ENCODE measurements around the gene CPNE4. TPM values are rescaled to one million over a fixed set of nuclear protein-coding genes. Genes with fewer than 3 reads are reported as not detected.

CPNE4 gene
- total and polyA plus RNA-seq, 9 of the 15 experiments (the other 6 are each of a cell fraction or from before 2014, with no cell fraction given): not detected

DNA sequence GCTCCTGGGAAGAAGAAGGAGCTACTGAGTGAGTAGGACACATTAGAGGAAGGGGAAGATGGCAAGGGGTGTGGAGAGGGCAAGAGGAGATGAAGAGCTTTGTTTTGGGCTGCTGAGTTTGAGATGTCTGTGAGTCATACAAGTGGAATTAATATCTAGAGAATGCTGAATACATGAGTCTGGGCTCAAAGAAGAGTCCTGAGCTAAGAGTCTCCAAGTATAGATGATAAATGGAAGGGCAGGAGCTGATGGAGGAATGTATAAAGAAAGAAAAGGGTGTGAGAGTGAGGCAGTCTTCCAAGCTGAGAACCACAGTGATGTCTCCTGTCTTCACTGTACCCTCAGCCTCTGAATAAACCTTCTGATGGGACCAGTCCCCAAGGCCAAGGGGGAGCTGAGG is 326.6 kb downstream of the CPNE4 start (continued):
- no peak for TF ChIP-seq TRIM28 (IDR thresholded peaks at IDR 0.05)
- TF ChIP-seq SIRT6 (IDR thresholded peaks at IDR 0.05; ENCODE audit: low read depth, low read length): no peak

DNA sequence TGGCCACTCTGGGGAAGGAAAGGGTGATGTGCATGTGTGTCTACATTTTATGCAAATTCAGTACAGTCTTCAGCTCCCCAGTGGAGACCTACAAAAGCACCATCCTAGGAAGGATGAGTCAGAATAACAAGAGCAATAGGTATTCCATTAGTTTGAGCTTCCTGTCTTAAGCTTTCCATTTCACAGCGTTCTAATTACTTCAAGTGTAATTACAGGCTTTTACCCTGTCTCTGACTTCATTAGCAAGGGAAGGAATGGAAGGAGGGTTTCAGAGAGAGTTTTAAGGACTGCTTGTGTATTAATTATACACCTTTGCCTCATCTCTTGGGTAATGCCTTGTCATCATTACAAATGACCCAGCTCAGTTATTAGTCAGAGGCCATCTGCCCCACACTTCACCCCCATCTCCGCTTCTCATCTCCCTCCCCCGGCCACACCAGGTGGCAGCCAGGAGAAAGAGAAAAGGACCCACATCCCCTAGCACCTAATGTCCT is 329.2 kb downstream of the CPNE4 start:
- BruUV-seq (replicated peaks): no TSS peak
- no peak for DNase-seq (ENCODE audit: extremely low read depth in 1 of 4, low spot score in 3 of 4)
- FAIRE-seq: no peak
- in situ Hi-C loops (cut with MboI): no loop called here
- Histone ChIP-seq H3K4me1 (replicated peaks in 1 of 2; ENCODE audit: control insufficient read depth in 2 of 2, insufficient read depth in 2 of 2, low read length in 2 of 2) (no peaks in the 10 kb centered on the region), H3K9me1 (ENCODE audit: control insufficient read depth, insufficient read depth, low read length) (no peaks in the 10 kb centered on the region), H3K27me3 (ENCODE audit: control insufficient read depth in 2 of 2, insufficient read depth in 2 of 2, low read length in 2 of 2) (no peaks in the 10 kb centered on the region), H3K4me3 (no peak overlapping the region), H4K20me1 (replicated peaks; ENCODE audit: control insufficient read depth, insufficient read depth, low read length) (no peaks in the 10 kb centered on the region), H3K79me2 (ENCODE audit: control insufficient read depth, insufficient read depth, low read length) (no peaks in the 10 kb centered on the region), H3K36me3 (ENCODE audit: control insufficient read depth, insufficient read depth, low read length) (no peaks in the 10 kb centered on the region), H3K9me3 (replicated peaks; ENCODE audit: control insufficient read depth, insufficient read depth, low read depth, low read length) (no peaks in the 10 kb centered on the region), H3K4me2 (ENCODE audit: insufficient read depth, low read length) (no peak overlapping the region), H2AFZ (ENCODE audit: low read depth, low read length) (no peak overlapping the region), H3K27ac (ENCODE audit: extremely low read depth, low read depth, low read length) (no peak overlapping the region), H3K9ac (ENCODE audit: insufficient read depth in 1 of 2, low read depth in 2 of 2, low read length in 2 of 2) (no peak overlapping the region)
- CTCF ChIA-PET (ENCODE audit: low intra/inter-chr PET ratio): no interaction called here
- ATAC-seq: no peak
- intact Hi-C loops (cut with micrococcal nuclease): no loop called here
- POLR2A ChIA-PET: no interaction called here
- 0% methylated on average over 2 of the region's 3 CpGs for WGBS (ENCODE audit: insufficient coverage, low coverage, missing lambda C conversion rate)
- TF ChIP-seq, protein P1, sequence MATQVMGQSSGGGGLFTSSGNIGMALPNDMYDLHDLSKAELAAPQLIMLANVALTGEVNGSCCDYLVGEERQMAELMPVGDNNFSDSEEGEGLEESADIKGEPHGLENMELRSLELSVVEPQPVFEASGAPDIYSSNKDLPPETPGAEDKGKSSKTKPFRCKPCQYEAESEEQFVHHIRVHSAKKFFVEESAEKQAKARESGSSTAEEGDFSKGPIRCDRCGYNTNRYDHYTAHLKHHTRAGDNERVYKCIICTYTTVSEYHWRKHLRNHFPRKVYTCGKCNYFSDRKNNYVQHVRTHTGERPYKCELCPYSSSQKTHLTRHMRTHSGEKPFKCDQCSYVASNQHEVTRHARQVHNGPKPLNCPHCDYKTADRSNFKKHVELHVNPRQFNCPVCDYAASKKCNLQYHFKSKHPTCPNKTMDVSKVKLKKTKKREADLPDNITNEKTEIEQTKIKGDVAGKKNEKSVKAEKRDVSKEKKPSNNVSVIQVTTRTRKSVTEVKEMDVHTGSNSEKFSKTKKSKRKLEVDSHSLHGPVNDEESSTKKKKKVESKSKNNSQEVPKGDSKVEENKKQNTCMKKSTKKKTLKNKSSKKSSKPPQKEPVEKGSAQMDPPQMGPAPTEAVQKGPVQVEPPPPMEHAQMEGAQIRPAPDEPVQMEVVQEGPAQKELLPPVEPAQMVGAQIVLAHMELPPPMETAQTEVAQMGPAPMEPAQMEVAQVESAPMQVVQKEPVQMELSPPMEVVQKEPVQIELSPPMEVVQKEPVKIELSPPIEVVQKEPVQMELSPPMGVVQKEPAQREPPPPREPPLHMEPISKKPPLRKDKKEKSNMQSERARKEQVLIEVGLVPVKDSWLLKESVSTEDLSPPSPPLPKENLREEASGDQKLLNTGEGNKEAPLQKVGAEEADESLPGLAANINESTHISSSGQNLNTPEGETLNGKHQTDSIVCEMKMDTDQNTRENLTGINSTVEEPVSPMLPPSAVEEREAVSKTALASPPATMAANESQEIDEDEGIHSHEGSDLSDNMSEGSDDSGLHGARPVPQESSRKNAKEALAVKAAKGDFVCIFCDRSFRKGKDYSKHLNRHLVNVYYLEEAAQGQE (IDR thresholded peaks at IDR 0.05; ENCODE audit: borderline replicate concordance): no peak
- TF ChIP-seq, protein P1 (CRISPR knock-in tag; IDR thresholded peaks at IDR 0.05; ENCODE audit: low read depth): no peak
- TF ChIP-seq, protein P2, sequence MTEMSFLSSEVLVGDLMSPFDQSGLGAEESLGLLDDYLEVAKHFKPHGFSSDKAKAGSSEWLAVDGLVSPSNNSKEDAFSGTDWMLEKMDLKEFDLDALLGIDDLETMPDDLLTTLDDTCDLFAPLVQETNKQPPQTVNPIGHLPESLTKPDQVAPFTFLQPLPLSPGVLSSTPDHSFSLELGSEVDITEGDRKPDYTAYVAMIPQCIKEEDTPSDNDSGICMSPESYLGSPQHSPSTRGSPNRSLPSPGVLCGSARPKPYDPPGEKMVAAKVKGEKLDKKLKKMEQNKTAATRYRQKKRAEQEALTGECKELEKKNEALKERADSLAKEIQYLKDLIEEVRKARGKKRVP (CRISPR knock-in tag; IDR thresholded peaks at IDR 0.05): no peak
- TF ChIP-seq HNRNPLL (IDR thresholded peaks at IDR 0.05; ENCODE audit: low read depth, low read length, poor library complexity, severe bottlenecking) (no peak), JUND (IDR thresholded peaks at IDR 0.05; ENCODE audit: borderline replicate concordance, low read depth, low read length) (no peak), JUND (tag; IDR thresholded peaks at IDR 0.05; ENCODE audit: borderline replicate concordance, low read depth, low read length) (no peak), XRCC3 (IDR thresholded peaks at IDR 0.05) (no peak), SRSF3 (IDR thresholded peaks at IDR 0.05; ENCODE audit: insufficient read depth, low read length) (no peak), ILF3 (IDR thresholded peaks at IDR 0.05; ENCODE audit: borderline replicate concordance) (no peak), ZNF79 (CRISPR knock-in tag; IDR thresholded peaks at IDR 0.05; ENCODE audit: low read depth) (no peak), SAFB2 (IDR thresholded peaks at IDR 0.05; ENCODE audit: borderline replicate concordance, low read depth, low read length, severe bottlenecking) (no peak), CBX5 (IDR thresholded peaks at IDR 0.05; ENCODE audit: borderline replicate concordance, low read depth) (no peak)

Measured in K562 (cell line).